Sigmoid colon (tissue), 3 donors: Measurements from ENCODE around the gene USH1C.

Experiments used
- POLR2A ChIP-seq, 2 donors: fragments of 450-650 bp; IDR thresholded peaks; one replicate each; pipeline ENCODE4 v1.6.1; 2016; ENCODE audit warnings: antibody characterized with exemption in 2 of 2, mild to moderate bottlenecking in 2 of 2, moderate library complexity in 2 of 2
- TF ChIP-seq, protein P1 (sequence below), 4 experiments: fragments of 450-650 bp in 3 of 4; fragments of 200-600 bp in 1 of 4; IDR thresholded peaks; one replicate each; pipeline ENCODE4 v1.5.1; 2016 to 2019; ENCODE audit warnings: antibody characterized with exemption in 4 of 4, mild to moderate bottlenecking in 3 of 4, moderate library complexity in 2 of 4

DNA sequence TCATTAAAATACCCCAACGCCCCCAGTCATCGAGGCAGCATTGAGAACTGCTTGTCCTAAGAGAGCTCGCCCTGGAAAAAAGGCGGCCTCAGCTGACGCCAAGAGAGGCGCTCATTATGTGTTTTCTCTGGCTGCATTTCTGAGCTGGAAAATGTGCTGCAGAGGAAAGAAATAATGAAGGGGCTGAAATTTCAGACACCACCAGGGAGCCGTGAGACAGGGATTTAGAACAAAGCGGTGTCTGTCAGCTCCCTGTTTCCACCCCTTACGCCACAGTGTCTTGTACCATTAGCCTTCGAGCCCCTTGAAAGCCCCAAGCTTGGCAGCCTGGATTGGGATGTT, 14.4 kb downstream of the USH1C start:
- TF ChIP-seq, protein P1, sequence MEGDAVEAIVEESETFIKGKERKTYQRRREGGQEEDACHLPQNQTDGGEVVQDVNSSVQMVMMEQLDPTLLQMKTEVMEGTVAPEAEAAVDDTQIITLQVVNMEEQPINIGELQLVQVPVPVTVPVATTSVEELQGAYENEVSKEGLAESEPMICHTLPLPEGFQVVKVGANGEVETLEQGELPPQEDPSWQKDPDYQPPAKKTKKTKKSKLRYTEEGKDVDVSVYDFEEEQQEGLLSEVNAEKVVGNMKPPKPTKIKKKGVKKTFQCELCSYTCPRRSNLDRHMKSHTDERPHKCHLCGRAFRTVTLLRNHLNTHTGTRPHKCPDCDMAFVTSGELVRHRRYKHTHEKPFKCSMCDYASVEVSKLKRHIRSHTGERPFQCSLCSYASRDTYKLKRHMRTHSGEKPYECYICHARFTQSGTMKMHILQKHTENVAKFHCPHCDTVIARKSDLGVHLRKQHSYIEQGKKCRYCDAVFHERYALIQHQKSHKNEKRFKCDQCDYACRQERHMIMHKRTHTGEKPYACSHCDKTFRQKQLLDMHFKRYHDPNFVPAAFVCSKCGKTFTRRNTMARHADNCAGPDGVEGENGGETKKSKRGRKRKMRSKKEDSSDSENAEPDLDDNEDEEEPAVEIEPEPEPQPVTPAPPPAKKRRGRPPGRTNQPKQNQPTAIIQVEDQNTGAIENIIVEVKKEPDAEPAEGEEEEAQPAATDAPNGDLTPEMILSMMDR (IDR thresholded peaks at IDR 0.05), result no peak
- no peak for TF ChIP-seq POLR2A (IDR thresholded peaks at IDR 0.05)
